BE2C (cell line): ENCODE results near the gene MBNL1.

Experiments used
- DNase-seq: peaks from one replicate; pipeline ENCODE4 v3.0.0-alpha.2; 2020
- H3K27me3 ChIP-seq: fragments of 250-450 bp; sonication (Bioruptor Pico); 2 replicates; pipeline ENCODE4 v1.5.1; 2020; ENCODE audit warnings: mild to moderate bottlenecking
- H3K36me3 ChIP-seq: fragments of 250-450 bp; sonication (Bioruptor Pico); 2 replicates; pipeline ENCODE4 v1.5.1; 2020; ENCODE audit warnings: mild to moderate bottlenecking
- H3K4me1 ChIP-seq: fragments of 250-450 bp; sonication (Bioruptor Pico); 2 replicates; pipeline ENCODE4 v1.5.1; 2020
- H3K4me3 ChIP-seq: 2 replicates; pipeline ENCODE4 v1.5.1; 2011; ENCODE audit warnings: low read depth, low read length
- H3K9me3 ChIP-seq: fragments of 250-450 bp; sonication (Bioruptor Pico); 2 replicates; pipeline ENCODE4 v1.5.1; 2020
- TF ChIP-seq, protein P1 (sequence below): IDR thresholded peaks from 2 replicates; pipeline ENCODE4 v1.5.1; 2012; ENCODE audit warnings: mild to moderate bottlenecking, low read depth, low read length

MBNL1 gene

GRCh38 chr3:152292366-152292765 is 23.6 kb downstream of the MBNL1 start:
- Histone ChIP-seq H3K9me3 (no peaks in the 10 kb centered on the region; the same call in 1 of the 2 replicates), H3K4me3 (no peak overlapping the region), H3K27me3 (no peaks in the 10 kb centered on the region), H3K4me1 (peaks cover 13% of the 10 kb centered on the region), H3K36me3 (no peaks in the 10 kb centered on the region; the same call in 1 of the 2 replicates)
- TF ChIP-seq, protein P1, sequence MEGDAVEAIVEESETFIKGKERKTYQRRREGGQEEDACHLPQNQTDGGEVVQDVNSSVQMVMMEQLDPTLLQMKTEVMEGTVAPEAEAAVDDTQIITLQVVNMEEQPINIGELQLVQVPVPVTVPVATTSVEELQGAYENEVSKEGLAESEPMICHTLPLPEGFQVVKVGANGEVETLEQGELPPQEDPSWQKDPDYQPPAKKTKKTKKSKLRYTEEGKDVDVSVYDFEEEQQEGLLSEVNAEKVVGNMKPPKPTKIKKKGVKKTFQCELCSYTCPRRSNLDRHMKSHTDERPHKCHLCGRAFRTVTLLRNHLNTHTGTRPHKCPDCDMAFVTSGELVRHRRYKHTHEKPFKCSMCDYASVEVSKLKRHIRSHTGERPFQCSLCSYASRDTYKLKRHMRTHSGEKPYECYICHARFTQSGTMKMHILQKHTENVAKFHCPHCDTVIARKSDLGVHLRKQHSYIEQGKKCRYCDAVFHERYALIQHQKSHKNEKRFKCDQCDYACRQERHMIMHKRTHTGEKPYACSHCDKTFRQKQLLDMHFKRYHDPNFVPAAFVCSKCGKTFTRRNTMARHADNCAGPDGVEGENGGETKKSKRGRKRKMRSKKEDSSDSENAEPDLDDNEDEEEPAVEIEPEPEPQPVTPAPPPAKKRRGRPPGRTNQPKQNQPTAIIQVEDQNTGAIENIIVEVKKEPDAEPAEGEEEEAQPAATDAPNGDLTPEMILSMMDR = no peak
- DNase-seq = no peak

DNA sequence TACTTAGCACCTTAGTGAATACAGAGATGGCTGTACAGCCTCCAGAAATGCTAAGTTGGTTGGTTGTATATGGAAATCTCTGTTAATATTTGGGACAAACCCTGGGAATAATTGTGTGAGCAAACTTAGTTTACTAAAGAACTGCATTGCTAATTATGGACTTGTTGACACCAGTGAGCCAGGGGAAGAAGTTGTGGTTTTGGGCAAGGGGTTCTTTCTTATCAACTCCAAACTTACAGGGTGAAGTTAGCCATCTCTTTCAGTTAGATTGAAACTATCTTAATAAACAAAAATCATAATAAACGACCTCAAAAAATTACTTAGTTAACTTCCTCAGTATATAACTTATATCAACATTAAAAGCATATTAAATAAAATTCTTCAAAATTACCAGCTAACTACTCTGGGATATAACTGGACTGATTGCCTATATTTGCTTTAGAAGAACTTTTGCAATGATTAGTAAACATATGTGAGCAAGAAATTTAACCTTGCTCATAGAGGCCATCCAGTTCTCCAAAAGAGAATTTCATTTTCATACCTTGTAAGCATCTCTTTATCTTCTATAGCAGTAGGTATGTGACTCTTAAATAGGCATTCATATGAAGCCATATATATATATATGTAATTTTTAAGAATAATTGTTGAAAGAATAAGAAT is 24.7 kb downstream of the MBNL1 start:
- Histone ChIP-seq H3K4me3 (no peak overlapping the region), H3K27me3 (no peaks in the 10 kb centered on the region), H3K4me1 (peaks cover 6% of the 10 kb centered on the region), H3K36me3 (no peaks in the 10 kb centered on the region; the same call in 1 of the 2 replicates), H3K9me3 (no peaks in the 10 kb centered on the region; the same call in 1 of the 2 replicates)
- TF ChIP-seq, protein P1 = no peak
- DNase-seq = no peak

DNA sequence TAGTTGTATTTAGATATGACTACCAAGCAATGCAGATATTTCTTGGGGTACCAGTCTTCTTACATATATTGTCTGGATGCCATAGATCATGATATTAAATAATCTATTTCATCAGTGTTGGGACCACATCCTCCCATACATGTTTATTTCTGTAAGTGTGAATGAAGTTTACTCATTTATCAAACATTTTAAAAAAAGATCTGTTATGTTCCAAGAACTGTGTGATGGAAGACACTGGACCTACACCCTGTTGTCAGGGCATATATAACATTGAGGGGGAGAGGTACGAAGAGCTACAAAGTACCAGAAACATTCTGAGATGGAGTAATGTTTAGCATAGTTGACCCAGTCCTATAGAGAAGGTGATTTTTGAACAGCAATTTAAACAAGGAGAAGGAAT is 26.6 kb downstream of the MBNL1 start:
- Histone ChIP-seq H3K9me3 (no peaks in the 10 kb centered on the region; the same call in 1 of the 2 replicates), H3K27me3 (no peaks in the 10 kb centered on the region), H3K36me3 (peaks cover 4% of the 10 kb centered on the region; the same call in 1 of the 2 replicates), H3K4me1 (peaks cover 6% of the 10 kb centered on the region), H3K4me3 (no peak overlapping the region)
- TF ChIP-seq, protein P1 = no peak
- DNase-seq = no peak

DNA sequence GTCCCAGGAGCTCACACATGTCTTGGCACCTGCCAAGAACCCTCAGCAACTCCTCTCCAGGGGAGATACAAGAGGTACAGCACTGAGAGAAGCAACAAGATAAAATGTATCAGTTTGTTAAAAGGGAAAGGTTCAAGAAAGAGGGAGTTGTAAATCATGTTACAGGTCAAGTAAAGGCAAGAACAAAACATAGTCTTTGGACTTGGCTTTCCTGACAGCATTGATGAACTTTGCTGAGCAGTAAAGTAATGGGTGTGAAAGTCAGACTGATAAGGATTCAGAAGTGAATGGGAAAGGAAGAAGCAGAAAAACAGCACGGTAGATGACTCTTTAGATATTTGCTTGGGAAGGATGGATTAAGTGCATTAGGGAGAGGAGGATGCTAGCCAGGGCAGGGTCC is 27.1 kb downstream of the MBNL1 start:
- Histone ChIP-seq H3K4me3 (no peak overlapping the region), H3K4me1 (peaks cover 6% of the 10 kb centered on the region), H3K36me3 (peaks cover 4% of the 10 kb centered on the region; the same call in 1 of the 2 replicates), H3K9me3 (no peaks in the 10 kb centered on the region; the same call in 1 of the 2 replicates), H3K27me3 (no peaks in the 10 kb centered on the region)
- DNase-seq = no peak
- TF ChIP-seq, protein P1 = no peak

GRCh38 chr3:152296382-152296781 is 27.7 kb downstream of the MBNL1 start:
- H3K4me1 ChIP-seq = peaks cover 9% of the 10 kb centered on the region
- no peak overlapping the region for H3K4me3 ChIP-seq
- no peaks in the 10 kb centered on the region; the same call in 1 of the 2 replicates for H3K9me3 ChIP-seq
- no peak for DNase-seq
- no peaks in the 10 kb centered on the region for H3K27me3 ChIP-seq
- H3K36me3 ChIP-seq = peaks cover 4% of the 10 kb centered on the region; the same call in 1 of the 2 replicates
- TF ChIP-seq, protein P1 = no peak

DNA sequence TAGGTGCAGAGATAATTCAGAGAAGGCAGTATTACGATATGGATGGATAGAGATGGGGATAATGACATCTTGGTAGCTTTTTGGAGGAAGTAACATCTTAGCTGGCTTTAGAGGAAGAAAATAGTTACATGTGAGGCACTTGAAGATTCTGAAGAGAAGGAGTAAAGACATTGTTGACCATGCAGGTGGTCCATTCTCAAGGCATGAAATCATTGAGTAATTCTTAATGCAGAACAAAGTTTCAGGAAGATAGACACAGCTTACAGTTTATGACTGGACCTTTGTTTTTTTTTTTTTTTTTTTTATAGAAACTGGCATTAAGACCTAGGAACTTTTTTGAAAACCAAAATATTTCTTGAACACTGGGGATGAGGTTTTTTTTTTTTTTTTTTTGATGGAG is 28.2 kb downstream of the MBNL1 start:
- no peak for DNase-seq
- no peaks in the 10 kb centered on the region for H3K9me3 ChIP-seq
- TF ChIP-seq, protein P1 = no peak
- peaks cover 4% of the 10 kb centered on the region; the same call in 1 of the 2 replicates for H3K36me3 ChIP-seq
- no peak overlapping the region for H3K4me3 ChIP-seq
- H3K4me1 ChIP-seq = peaks cover 13% of the 10 kb centered on the region
- H3K27me3 ChIP-seq = no peaks in the 10 kb centered on the region
